Peyer's patch (tissue), 4 donors: ENCODE measurements around the gene ZFPL1. TPM values are rescaled to one million over a fixed set of nuclear protein-coding genes. Genes with fewer than 3 reads are reported as not detected.

Experiments
- DNase-seq, 3 donors: peaks; one replicate each; pipeline ENCODE4 v3.0.0-alpha.2; 2017 to 2019
- H3K27ac ChIP-seq, 4 donors: fragments of 200-600 bp; sonication (generic); one replicate each; pipeline ENCODE4 v1.5.1; 2016 to 2019
- H3K27me3 ChIP-seq, 2 donors: fragments of 200-600 bp; sonication (generic); one replicate each; pipeline ENCODE4 v1.5.1; 2019
- H3K36me3 ChIP-seq, 3 donors: fragments of 200-600 bp; sonication (generic); one replicate each; pipeline ENCODE4 v1.5.1; 2016 to 2019
- H3K4me1 ChIP-seq, 4 donors: fragments of 200-600 bp; sonication (generic); one replicate each; pipeline ENCODE4 v1.5.1; 2016 to 2019
- H3K4me3 ChIP-seq, 4 donors: fragments of 200-600 bp; sonication (generic); 1 replicate in 3 of 4; 2 replicates in 1 of 4; pipeline ENCODE4 v1.5.1; 2016 to 2019; ENCODE audit warnings: mild to moderate bottlenecking in 1 of 4
- H3K9me3 ChIP-seq, 4 donors: fragments of 200-600 bp; sonication (generic); one replicate each; pipeline ENCODE4 v1.5.1; 2016 to 2019; ENCODE audit warnings: mild to moderate bottlenecking in 1 of 4
- POLR2A ChIP-seq, 2 donors: fragments of 450-650 bp; IDR thresholded peaks; one replicate each; pipeline ENCODE4 v1.5.1; 2017; ENCODE audit warnings: antibody characterized with exemption in 2 of 2, mild to moderate bottlenecking in 2 of 2, moderate library complexity in 2 of 2
- total RNA-seq, 4 donors: library from RNA; depleted of rRNA; stranded (reverse); fragments of >200 nt; gene quantifications; one replicate each; pipeline ENCODE4 v1.1.0, GENCODE V29; 2016
- TF ChIP-seq, protein P1 (sequence below), 6 experiments: fragments of 450-650 bp in 4 of 6; fragments of 200-600 bp in 2 of 6; sonication (generic) in 1 of 6; IDR thresholded peaks; one replicate each; pipeline ENCODE4 v1.5.1; 2017 to 2019; ENCODE audit warnings: antibody characterized with exemption in 6 of 6, mild to moderate bottlenecking in 3 of 6, moderate library complexity in 1 of 6

Gene ZFPL1
- total RNA-seq, 4 donors from 2014 or later, result 53.9 to 67.6 (median 55.5) TPM

DNA sequence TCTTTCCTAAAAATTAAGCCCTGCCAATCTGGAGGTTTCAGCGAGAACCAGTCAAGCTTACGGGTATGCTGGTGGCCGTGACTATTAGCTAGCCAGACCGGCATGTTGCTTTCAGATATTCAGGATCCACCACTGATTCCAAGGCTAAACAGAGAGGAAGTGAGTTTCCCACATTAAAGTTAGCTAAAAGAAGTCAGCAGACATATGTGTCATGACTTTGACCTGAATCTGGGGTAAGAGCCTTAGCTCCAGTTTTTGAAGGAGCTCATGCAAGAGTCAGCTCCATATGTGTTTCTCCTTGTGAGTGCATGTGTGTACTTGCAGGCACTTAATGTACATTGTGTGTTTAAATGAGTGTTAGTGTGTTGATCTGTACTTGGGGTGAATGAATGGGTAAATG is 1.4 kb downstream of the ZFPL1 start:
- no peak overlapping the region for H3K4me3 ChIP-seq
- H3K27ac ChIP-seq, result no peak overlapping the region
- peaks cover 6 to 21% (median 8%) of the 10 kb centered on the region in 4 donors for H3K4me1 ChIP-seq
- H3K9me3 ChIP-seq, result no peaks in the 10 kb centered on the region
- no peak for DNase-seq
- TF ChIP-seq POLR2A (IDR thresholded peaks at IDR 0.05), result no peak
- TF ChIP-seq, protein P1, sequence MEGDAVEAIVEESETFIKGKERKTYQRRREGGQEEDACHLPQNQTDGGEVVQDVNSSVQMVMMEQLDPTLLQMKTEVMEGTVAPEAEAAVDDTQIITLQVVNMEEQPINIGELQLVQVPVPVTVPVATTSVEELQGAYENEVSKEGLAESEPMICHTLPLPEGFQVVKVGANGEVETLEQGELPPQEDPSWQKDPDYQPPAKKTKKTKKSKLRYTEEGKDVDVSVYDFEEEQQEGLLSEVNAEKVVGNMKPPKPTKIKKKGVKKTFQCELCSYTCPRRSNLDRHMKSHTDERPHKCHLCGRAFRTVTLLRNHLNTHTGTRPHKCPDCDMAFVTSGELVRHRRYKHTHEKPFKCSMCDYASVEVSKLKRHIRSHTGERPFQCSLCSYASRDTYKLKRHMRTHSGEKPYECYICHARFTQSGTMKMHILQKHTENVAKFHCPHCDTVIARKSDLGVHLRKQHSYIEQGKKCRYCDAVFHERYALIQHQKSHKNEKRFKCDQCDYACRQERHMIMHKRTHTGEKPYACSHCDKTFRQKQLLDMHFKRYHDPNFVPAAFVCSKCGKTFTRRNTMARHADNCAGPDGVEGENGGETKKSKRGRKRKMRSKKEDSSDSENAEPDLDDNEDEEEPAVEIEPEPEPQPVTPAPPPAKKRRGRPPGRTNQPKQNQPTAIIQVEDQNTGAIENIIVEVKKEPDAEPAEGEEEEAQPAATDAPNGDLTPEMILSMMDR (IDR thresholded peaks at IDR 0.05), result no peak
- peaks cover 0 to 46% (median 0%) of the 10 kb centered on the region in 3 donors for H3K36me3 ChIP-seq
- no peaks in the 10 kb centered on the region for H3K27me3 ChIP-seq

DNA sequence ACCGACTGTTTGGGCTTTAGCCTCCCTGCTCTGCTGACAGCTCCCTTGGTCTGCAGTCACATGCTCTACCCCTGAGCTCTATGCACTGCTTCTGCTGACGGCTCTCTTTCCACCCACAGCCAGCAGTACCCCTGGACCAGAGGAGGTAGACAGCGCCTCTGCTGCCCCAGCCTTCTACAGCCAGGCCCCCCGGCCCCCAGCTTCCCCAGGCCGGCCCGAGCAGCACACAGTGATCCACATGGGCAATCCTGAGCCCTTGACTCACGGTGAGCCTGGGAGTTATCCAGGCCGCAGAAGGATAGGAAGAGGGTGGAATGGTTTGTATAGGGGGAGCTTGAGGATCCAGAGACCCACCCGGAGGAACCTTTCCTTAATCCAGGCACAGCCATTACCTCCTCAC is 2.8 kb downstream of the ZFPL1 start:
- DNase-seq, result no peak
- H3K36me3 ChIP-seq, result peaks cover 0 to 46% (median 0%) of the 10 kb centered on the region in 3 donors
- H3K9me3 ChIP-seq, result no peaks in the 10 kb centered on the region
- TF ChIP-seq POLR2A (IDR thresholded peaks at IDR 0.05), result no peak
- TF ChIP-seq, protein P1 (IDR thresholded peaks at IDR 0.05), result no peak
- H3K27me3 ChIP-seq, result no peaks in the 10 kb centered on the region
- peaks cover 6 to 21% (median 8%) of the 10 kb centered on the region in 4 donors for H3K4me1 ChIP-seq
- H3K27ac ChIP-seq, result no peak overlapping the region
- H3K4me3 ChIP-seq, result no peak overlapping the region

DNA sequence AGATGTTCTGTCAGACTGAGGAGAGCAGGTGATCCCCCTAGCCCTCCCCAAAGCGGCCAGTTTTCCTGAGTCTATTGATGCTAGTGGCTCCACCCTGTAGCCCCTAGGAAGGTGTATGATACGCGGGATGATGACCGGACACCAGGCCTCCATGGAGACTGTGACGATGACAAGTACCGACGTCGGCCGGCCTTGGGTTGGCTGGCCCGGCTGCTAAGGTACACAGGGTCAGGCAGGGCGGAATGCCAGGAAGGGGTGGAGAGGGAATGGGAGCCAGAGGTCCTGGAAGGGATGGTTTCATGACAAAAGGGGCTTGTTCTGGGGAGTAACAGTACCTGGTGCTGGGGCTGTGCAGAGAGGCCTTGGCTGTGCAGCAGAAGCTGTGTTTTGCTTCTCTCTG is 3.2 kb downstream of the ZFPL1 start:
- H3K27ac ChIP-seq, result no peak overlapping the region
- TF ChIP-seq, protein P1 (IDR thresholded peaks at IDR 0.05), result no peak
- no peak for TF ChIP-seq POLR2A (IDR thresholded peaks at IDR 0.05)
- H3K27me3 ChIP-seq, result no peaks in the 10 kb centered on the region
- DNase-seq, result no peak
- H3K36me3 ChIP-seq, result peaks cover 0 to 46% (median 0%) of the 10 kb centered on the region in 3 donors
- no peaks in the 10 kb centered on the region for H3K9me3 ChIP-seq
- no peak overlapping the region for H3K4me3 ChIP-seq
- peaks cover 6 to 21% (median 8%) of the 10 kb centered on the region in 4 donors for H3K4me1 ChIP-seq

DNA sequence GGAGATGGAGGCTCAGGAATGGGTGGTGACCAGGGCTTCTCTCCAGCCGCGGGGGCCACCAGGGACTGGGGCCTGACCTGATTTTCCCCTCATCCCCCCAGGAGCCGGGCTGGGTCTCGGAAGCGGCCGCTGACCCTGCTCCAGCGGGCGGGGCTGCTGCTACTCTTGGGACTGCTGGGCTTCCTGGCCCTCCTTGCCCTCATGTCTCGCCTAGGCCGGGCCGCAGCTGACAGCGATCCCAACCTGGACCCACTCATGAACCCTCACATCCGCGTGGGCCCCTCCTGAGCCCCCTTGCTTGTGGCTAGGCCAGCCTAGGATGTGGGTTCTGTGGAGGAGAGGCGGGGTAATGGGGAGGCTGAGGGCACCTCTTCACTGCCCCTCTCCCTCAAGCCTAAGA is 3.8 kb downstream of the ZFPL1 start:
- no peak for TF ChIP-seq POLR2A (IDR thresholded peaks at IDR 0.05)
- TF ChIP-seq, protein P1 (IDR thresholded peaks at IDR 0.05), result no peak
- H3K27me3 ChIP-seq, result no peaks in the 10 kb centered on the region
- peaks cover 6 to 21% (median 8%) of the 10 kb centered on the region in 4 donors for H3K4me1 ChIP-seq
- H3K27ac ChIP-seq, result no peak overlapping the region
- H3K9me3 ChIP-seq, result no peaks in the 10 kb centered on the region
- no peak overlapping the region for H3K4me3 ChIP-seq
- peaks cover 0 to 46% (median 0%) of the 10 kb centered on the region in 3 donors for H3K36me3 ChIP-seq
- DNase-seq, result no peak

DNA sequence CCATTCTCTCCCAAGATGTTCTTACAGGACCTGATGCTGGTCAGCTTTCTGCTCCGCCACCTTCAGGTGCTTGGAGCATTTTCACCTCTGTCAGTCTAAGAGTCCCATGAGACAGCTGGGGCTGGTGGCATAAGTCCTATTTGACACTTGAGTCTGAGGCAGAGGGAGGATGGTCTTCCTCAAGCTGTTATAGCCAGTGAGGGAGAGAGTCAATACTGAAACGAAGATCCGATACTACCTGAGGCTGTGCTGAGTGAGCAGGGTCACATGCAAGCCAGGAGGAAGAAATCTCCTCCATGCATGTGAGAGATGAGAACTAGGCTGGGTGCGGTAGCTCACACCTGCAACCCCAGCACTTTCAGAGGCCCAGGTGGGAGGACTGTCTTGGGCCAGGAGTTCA is 5.6 kb downstream of the ZFPL1 start:
- H3K36me3 ChIP-seq, result peaks cover 0 to 46% (median 0%) of the 10 kb centered on the region in 3 donors
- TF ChIP-seq POLR2A (IDR thresholded peaks at IDR 0.05), result no peak
- TF ChIP-seq, protein P1 (IDR thresholded peaks at IDR 0.05), result no peak
- no peak overlapping the region for H3K4me3 ChIP-seq
- peaks cover 5 to 10% (median 5%) of the 10 kb centered on the region in 4 donors for H3K4me1 ChIP-seq
- H3K27ac ChIP-seq, result no peak overlapping the region
- no peaks in the 10 kb centered on the region for H3K27me3 ChIP-seq
- no peaks in the 10 kb centered on the region for H3K9me3 ChIP-seq
- DNase-seq, result no peak

DNA sequence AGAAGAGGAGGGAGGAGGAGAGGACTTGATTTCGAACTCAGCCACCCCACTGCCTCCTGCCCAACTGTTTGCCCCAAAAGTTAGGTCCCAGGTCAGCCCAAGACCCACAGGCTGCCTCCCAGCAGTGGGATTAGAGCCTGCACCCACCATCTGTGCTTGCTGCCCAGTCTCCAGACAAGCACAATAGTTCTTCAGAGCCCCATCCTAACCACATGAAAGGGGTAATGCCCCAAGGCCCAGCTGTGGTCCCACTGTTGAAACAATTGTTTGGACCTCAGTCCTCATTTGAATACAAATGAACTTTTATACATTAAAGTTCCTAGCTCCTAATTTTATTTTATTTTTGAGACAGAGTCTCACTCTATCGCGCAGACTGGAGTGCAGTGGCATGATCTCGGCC is 6.6 kb downstream of the ZFPL1 start:
- TF ChIP-seq, protein P1 (IDR thresholded peaks at IDR 0.05), result no peak
- Histone ChIP-seq H3K9me3 (no peaks in the 10 kb centered on the region), H3K36me3 (peaks cover 0 to 39% (median 0%) of the 10 kb centered on the region in 3 donors), H3K4me3 (no peak overlapping the region), H3K27ac (no peak overlapping the region), H3K4me1 (no peaks in the 10 kb centered on the region), H3K27me3 (no peaks in the 10 kb centered on the region)
- no peak for DNase-seq
